NB4 (cell line): ENCODE measurements around the gene MFAP4.

Experiments used
- DNase-seq: peaks from one replicate; pipeline ENCODE4 v3.0.0; 2010; ENCODE audit warnings: low read depth
- H3K4me3 ChIP-seq: one replicate; pipeline ENCODE4 v1.5.1; 2011; ENCODE audit warnings: mild to moderate bottlenecking, low read depth, low read length, moderate library complexity
- CTCF ChIP-seq: IDR thresholded peaks from one replicate; pipeline ENCODE4 v1.5.1; 2012; ENCODE audit warnings: low read depth, low read length
- MAX ChIP-seq: IDR thresholded peaks from 2 replicates; pipeline ENCODE4 v1.6.1; 2011; ENCODE audit warnings: low read depth, low read length
- MYC ChIP-seq: IDR thresholded peaks from 2 replicates; pipeline ENCODE4 v1.6.1; 2011; ENCODE audit warnings: low read depth, low read length
- POLR2A ChIP-seq: IDR thresholded peaks from 2 replicates; pipeline ENCODE4 v1.6.1; 2011; ENCODE audit warnings: mild to moderate bottlenecking; ENCODE audit not compliant: insufficient read length; ENCODE audit errors: extremely low read depth

Gene MFAP4

GRCh38 chr17:19424934-19425868 lies 38.2 kb upstream of the MFAP4 start:
- no peak for TF ChIP-seq CTCF
- no peak for TF ChIP-seq POLR2A
- TF ChIP-seq MYC, result no peak
- TF ChIP-seq MAX, result no peak
- DNase-seq, result no peak
- no peak overlapping the region for H3K4me3 ChIP-seq

- H3K4me3 ChIP-seq, result no peak overlapping the region
- TF ChIP-seq MYC (no peak), MAX (no peak), CTCF (no peak), POLR2A (no peak)
- DNase-seq, result no peak
Measured at GRCh38 chr17:19421926-19422325, 34.9 kb upstream of the MFAP4 start.

GRCh38 chr17:19421219-19421618 lies 34.2 kb upstream of the MFAP4 start:
- no peak for TF ChIP-seq MYC
- TF ChIP-seq CTCF, result no peak
- TF ChIP-seq POLR2A, result no peak
- TF ChIP-seq MAX, result no peak
- H3K4me3 ChIP-seq, result no peak overlapping the region
- DNase-seq, result no peak

- no peak overlapping the region for H3K4me3 ChIP-seq
- peak; percentile 16 for TF ChIP-seq CTCF
- no peak for TF ChIP-seq MAX
- peak; percentile 72 for DNase-seq
Measured at GRCh38 chr17:19418251-19418992, 31.4 kb upstream of the MFAP4 start.

GRCh38 chr17:19417611-19418010 lies 30.6 kb upstream of the MFAP4 start:
- H3K4me3 ChIP-seq, result no peak overlapping the region
- DNase-seq, result no peak
- TF ChIP-seq CTCF, result no peak
- no peak for TF ChIP-seq MAX
- no peak for TF ChIP-seq MYC
- no peak for TF ChIP-seq POLR2A
